Immature natural killer cell (primary cell): ENCODE results near the gene ATRN. TPM values are rescaled to one million over a fixed set of nuclear protein-coding genes. Genes with fewer than 3 reads are reported as not detected.
"Not testable (repeated sequence)": the region's sequence is repeated elsewhere in the genome, so short reads cannot be mapped to it uniquely, and the experiment has no call there.

Experiments
- DNase-seq, 3 donors: peaks; one replicate each; pipeline ENCODE4 v3.0.0; 2022; ENCODE audit warnings: mixed read lengths in 1 of 3
- H3K27ac Mint-ChIP-seq, 6 donors: one replicate each; pipeline ENCODE4 v1.8.0; 2020; ENCODE audit warnings: mixed read lengths in 6 of 6, mild to moderate bottlenecking in 5 of 6, inconsistent platforms in 4 of 6, moderate library complexity in 3 of 6
- H3K27me3 Mint-ChIP-seq, 3 donors: one replicate each; pipeline ENCODE4 v1.8.0; 2020 to 2021; ENCODE audit warnings: low read depth in 3 of 3, mild to moderate bottlenecking in 3 of 3, mixed read lengths in 3 of 3, moderate library complexity in 3 of 3, inconsistent platforms in 1 of 3
- H3K36me3 Mint-ChIP-seq, 3 donors: one replicate each; pipeline ENCODE4 v1.8.0; 2020; ENCODE audit warnings: mixed read lengths in 3 of 3, inconsistent platforms in 2 of 3, mild to moderate bottlenecking in 2 of 3
- H3K4me1 Mint-ChIP-seq, 2 donors: one replicate each; pipeline ENCODE4 v1.8.0; 2020; ENCODE audit warnings: inconsistent platforms in 2 of 2, mild to moderate bottlenecking in 2 of 2, mixed read lengths in 2 of 2, moderate library complexity in 1 of 2
- H3K4me3 Mint-ChIP-seq, 5 donors: one replicate each; pipeline ENCODE4 v1.8.0; 2020; ENCODE audit warnings: mild to moderate bottlenecking in 5 of 5, mixed read lengths in 5 of 5, inconsistent platforms in 3 of 5, moderate library complexity in 3 of 5
- H3K9me3 Mint-ChIP-seq, 6 donors: one replicate each; pipeline ENCODE4 v1.8.0; 2020; ENCODE audit warnings: mild to moderate bottlenecking in 6 of 6, mixed read lengths in 6 of 6, inconsistent platforms in 4 of 6, moderate library complexity in 3 of 6
- polyA plus RNA-seq, 3 donors: library from polyadenylated mRNA; unstranded; fragments of 300-500 nt; fragmentation: Illumina TruSeq; gene quantifications; one replicate each; pipeline ENCODE4 v1.2.3, GENCODE V29; 2021

ATRN gene
- polyA plus RNA-seq, 3 donors from 2014 or later = 9.4 to 15.2 (median 9.7) TPM

- Mint-ChIP-seq H3K4me1 (peaks cover 0 to 1% of the 10 kb centered on the region in 2 donors), H3K27me3 (no peaks in the 10 kb centered on the region), H3K36me3 (peaks cover 15 to 48% (median 32%) of the 10 kb centered on the region in 3 donors), H3K27ac (peak overlapping the region in 1 of 6 donors; percentile 16), H3K9me3 (no peaks in the 10 kb centered on the region), H3K4me3 (no peak overlapping the region)
- DNase-seq = no peak
Observed at GRCh38 chr20:3577366-3577765, 106.5 kb downstream of the ATRN start.

GRCh38 chr20:3580412-3580811, 109.6 kb downstream of the ATRN start:
- no peaks in the 10 kb centered on the region for H3K9me3 Mint-ChIP-seq
- no peaks in the 10 kb centered on the region for H3K27me3 Mint-ChIP-seq
- no peaks in the 10 kb centered on the region for H3K4me1 Mint-ChIP-seq
- H3K27ac Mint-ChIP-seq = no peak overlapping the region
- H3K4me3 Mint-ChIP-seq = no peak overlapping the region
- H3K36me3 Mint-ChIP-seq = peaks cover 27 to 69% (median 31%) of the 10 kb centered on the region in 3 donors
- no peak for DNase-seq

DNA sequence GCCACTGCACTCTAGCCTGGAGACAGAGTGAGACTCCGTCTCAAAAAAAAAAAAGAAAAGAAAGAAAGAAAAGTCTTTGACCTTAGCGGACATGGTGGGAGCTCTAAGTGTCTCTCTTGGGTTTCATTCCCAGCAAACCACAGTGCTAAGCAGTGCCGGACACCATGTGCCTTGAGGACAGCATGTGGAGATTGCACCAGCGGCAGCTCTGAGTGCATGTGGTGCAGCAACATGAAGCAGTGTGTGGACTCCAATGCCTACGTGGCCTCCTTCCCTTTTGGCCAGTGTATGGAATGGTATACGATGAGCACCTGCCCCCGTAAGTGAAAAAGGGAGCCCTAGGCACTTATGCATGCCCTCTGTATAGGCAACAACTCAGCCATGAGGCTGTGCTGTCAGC, 112.9 kb downstream of the ATRN start:
- no peaks in the 10 kb centered on the region for H3K9me3 Mint-ChIP-seq
- no peak for DNase-seq
- no peak overlapping the region for H3K27ac Mint-ChIP-seq
- no peaks in the 10 kb centered on the region for H3K4me1 Mint-ChIP-seq
- no peak overlapping the region for H3K4me3 Mint-ChIP-seq
- peaks cover 16 to 68% (median 34%) of the 10 kb centered on the region in 3 donors for H3K36me3 Mint-ChIP-seq
- H3K27me3 Mint-ChIP-seq = no peaks in the 10 kb centered on the region

DNA sequence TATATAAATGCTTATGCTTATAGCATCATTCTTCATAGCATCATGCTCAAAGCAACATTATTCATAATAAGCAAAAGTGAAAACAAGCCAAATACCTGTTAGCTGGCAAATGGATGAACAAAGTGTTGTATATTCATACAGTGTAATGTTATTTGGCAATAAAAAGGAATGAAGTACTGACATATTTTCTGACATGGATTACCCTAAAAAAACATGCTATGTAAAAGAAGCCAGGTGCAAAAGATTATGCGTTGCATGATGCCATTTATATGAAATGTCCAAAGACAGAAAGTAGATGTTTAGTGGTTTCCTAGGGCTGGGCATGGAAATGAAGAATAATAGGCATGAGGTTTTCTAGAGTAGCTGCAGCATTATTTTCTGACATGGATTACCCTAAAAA, 115.3 kb downstream of the ATRN start:
- Mint-ChIP-seq H3K4me1 (no peaks in the 10 kb centered on the region), H3K9me3 (no peaks in the 10 kb centered on the region), H3K36me3 (peaks cover 20 to 62% (median 34%) of the 10 kb centered on the region in 3 donors), H3K27ac (no peak overlapping the region), H3K27me3 (no peaks in the 10 kb centered on the region), H3K4me3 (no peak overlapping the region)
- DNase-seq = no peak

DNA sequence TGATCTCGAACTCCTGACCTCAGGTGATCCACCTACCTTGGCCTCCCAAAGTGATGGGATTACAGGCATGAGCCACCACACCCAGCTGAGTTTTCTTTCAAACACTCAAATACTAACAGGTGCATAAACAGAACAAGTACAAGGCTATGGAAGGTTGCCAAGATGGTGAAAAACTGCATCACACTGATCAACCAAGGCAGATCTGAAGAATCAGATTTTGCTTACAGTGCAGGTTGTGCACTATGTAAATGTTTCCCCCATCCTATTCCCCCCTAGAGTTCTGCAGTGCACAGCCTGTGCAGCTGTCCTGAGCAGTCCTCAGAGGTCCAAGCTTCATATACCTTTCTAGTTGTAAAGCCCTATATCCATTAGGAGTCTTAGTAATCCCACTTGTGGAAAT, 119.3 kb downstream of the ATRN start:
- H3K27ac Mint-ChIP-seq = no peak overlapping the region
- H3K36me3 Mint-ChIP-seq = peaks cover 32 to 58% (median 36%) of the 10 kb centered on the region in 3 donors
- H3K9me3 Mint-ChIP-seq = no peaks in the 10 kb centered on the region
- no peaks in the 10 kb centered on the region for H3K4me1 Mint-ChIP-seq
- H3K27me3 Mint-ChIP-seq = no peaks in the 10 kb centered on the region
- H3K4me3 Mint-ChIP-seq = no peak overlapping the region
- no peak for DNase-seq

DNA sequence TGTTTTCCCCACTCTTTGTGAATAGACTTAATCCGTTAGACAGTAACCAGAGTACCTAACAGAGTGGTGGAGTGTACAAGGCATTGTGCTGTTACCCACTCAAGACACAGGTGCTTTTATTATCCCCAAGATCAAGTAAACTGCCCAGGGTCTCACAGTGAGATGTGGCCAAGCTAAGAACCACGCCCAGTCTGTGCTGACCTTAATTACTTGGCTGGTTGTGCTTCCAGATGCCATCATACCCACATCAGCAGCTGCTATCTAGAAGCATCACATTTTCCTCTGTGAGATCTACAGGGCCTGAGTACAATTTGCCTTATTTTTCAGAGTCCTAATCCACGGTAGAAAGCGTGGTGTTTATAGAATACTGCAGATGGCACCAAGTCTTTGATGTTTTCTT, 122.1 kb downstream of the ATRN start:
- DNase-seq = no peak
- Mint-ChIP-seq H3K4me1 (no peaks in the 10 kb centered on the region), H3K9me3 (no peaks in the 10 kb centered on the region), H3K36me3 (peaks cover 33 to 59% (median 46%) of the 10 kb centered on the region in 3 donors), H3K27ac (no peak overlapping the region), H3K4me3 (no peak overlapping the region), H3K27me3 (no peaks in the 10 kb centered on the region)

DNA sequence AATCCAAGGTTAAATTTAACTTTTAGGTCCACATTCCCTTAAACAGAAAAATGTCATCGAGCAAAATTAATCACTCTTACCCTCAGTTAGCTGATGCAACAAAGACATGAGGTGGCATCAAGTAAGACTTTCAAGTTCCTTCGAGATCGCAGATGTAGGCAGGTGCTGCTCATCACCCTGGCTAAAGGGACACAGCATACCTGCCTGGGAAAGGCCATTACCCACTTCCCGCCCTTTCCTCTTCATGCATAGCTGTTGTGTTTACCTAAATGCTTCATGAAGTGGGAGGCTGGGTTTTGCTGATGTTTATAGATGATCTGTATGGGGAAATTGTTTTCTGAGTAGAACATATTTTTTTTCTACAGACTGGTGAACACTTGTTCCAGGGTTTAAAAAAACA, 124.7 kb downstream of the ATRN start:
- no peak overlapping the region for H3K27ac Mint-ChIP-seq
- peaks cover 42 to 72% (median 52%) of the 10 kb centered on the region in 3 donors for H3K36me3 Mint-ChIP-seq
- no peak overlapping the region for H3K4me3 Mint-ChIP-seq
- no peaks in the 10 kb centered on the region for H3K9me3 Mint-ChIP-seq
- DNase-seq = no peak
- H3K27me3 Mint-ChIP-seq = no peaks in the 10 kb centered on the region
- no peaks in the 10 kb centered on the region for H3K4me1 Mint-ChIP-seq

- Mint-ChIP-seq H3K27me3 (peaks cover 0 to 2% (median 0%) of the 10 kb centered on the region in 3 donors), H3K9me3 (no peaks in the 10 kb centered on the region), H3K36me3 (peaks cover 37 to 57% (median 48%) of the 10 kb centered on the region in 3 donors), H3K27ac (no peak overlapping the region), H3K4me3 (no peak overlapping the region), H3K4me1 (no peaks in the 10 kb centered on the region)
- DNase-seq = no peak
Observed at GRCh38 chr20:3603108-3603507, 132.3 kb downstream of the ATRN start.

DNA sequence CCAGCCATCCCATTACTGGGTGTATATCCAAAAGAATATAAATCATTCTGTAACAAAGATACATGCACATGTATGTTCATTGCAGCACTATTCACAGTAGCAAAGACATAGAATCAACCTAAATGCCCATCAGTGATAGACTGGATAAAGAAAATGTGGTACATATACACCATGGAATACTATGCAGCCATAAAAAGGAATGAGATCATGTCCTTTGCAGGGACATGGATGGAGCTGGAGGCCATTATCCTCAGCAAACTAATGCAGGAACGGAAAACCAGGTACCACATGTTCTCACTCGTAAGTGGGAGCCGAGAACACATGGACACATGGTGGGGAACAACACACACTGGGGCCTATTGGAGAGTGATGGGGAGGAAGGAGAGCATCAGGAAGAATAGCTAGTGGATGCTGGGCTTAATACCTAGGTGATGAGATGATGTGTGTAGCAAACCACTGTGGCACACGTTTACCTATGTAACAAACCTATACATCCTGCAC, 134.6 kb downstream of the ATRN start:
- peaks cover 34 to 63% (median 49%) of the 10 kb centered on the region in 3 donors for H3K36me3 Mint-ChIP-seq
- DNase-seq, H3K4me3 Mint-ChIP-seq, H3K27ac Mint-ChIP-seq, H3K27me3 Mint-ChIP-seq, H3K4me1 Mint-ChIP-seq, H3K9me3 Mint-ChIP-seq: not testable (repeated sequence)

- Mint-ChIP-seq H3K27me3 (peaks cover 0 to 2% (median 0%) of the 10 kb centered on the region in 3 donors), H3K27ac (no peak overlapping the region), H3K4me3 (no peak overlapping the region), H3K36me3 (peaks cover 34 to 61% (median 53%) of the 10 kb centered on the region in 3 donors), H3K9me3 (no peaks in the 10 kb centered on the region), H3K4me1 (no peaks in the 10 kb centered on the region)
- no peak for DNase-seq
Observed at GRCh38 chr20:3606021-3606420, 135.2 kb downstream of the ATRN start.

DNA sequence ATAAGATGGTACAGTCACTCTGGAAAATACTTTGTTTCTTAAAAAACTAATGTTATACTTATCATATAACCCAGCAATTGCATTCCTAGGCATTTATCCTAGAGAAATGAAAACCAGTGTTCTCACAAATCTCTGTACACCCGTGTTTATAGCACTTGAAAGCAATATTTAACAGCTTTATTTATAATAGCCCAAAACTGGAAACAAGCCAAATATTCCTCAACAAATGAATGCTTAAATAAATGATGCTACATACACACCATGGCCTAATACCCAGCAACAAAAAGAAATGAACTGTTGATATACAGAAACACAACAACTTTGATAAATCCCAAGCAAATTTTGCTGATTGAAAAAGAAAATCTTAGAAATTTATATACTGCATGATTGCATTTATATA, 141.1 kb downstream of the ATRN start:
- H3K27me3 Mint-ChIP-seq = peaks cover 0 to 2% (median 0%) of the 10 kb centered on the region in 3 donors
- H3K36me3 Mint-ChIP-seq = peaks cover 18 to 46% (median 20%) of the 10 kb centered on the region in 3 donors
- H3K4me3 Mint-ChIP-seq = no peak overlapping the region
- no peaks in the 10 kb centered on the region for H3K4me1 Mint-ChIP-seq
- H3K9me3 Mint-ChIP-seq = no peaks in the 10 kb centered on the region
- no peak overlapping the region for H3K27ac Mint-ChIP-seq
- no peak for DNase-seq

- H3K36me3 Mint-ChIP-seq = peaks cover 16 to 47% (median 27%) of the 10 kb centered on the region in 3 donors
Observed at GRCh38 chr20:3612795-3613572, 142.2 kb downstream of the ATRN start.

DNA sequence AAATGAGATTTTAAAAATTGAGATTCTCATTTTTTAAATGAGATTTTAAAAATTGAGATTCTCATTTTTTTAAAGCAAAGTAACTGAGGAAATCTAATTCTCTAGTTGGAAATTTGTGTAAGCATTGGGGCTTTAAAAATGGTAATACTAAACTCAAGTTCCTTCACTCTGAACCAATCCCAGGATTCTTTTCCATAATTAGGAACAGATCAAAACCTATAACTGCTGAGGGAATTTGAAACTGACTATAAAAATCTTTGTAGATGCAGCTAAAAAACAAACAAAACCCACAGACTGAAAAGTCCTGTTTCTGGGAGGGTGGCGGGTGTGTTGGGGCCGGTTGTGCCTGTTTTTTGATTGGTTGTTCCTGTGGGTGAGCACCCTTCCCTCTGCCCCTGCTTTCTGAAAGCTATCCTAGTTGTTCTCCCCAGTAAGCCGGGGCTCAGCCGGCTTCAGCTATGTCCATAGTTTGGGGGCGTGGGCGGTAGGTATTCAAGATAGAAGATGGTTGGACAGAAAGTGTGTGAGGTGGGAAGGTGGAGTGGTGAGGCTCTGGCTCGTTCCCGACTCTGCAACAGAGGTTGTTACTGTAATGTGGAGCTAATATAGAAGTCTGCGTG, 143.1 kb downstream of the ATRN start:
- H3K27me3 Mint-ChIP-seq = peaks cover 0 to 2% (median 0%) of the 10 kb centered on the region in 3 donors
- H3K36me3 Mint-ChIP-seq = peaks cover 13 to 47% (median 27%) of the 10 kb centered on the region in 3 donors
- H3K4me3 Mint-ChIP-seq = no peak overlapping the region
- no peak for DNase-seq
- H3K4me1 Mint-ChIP-seq = no peaks in the 10 kb centered on the region
- H3K27ac Mint-ChIP-seq = no peak overlapping the region
- no peaks in the 10 kb centered on the region for H3K9me3 Mint-ChIP-seq

More at GRCh38 chr20:3612795-3613572, 142.2 kb downstream of the ATRN start:
- no peak overlapping the region for H3K27ac Mint-ChIP-seq
- H3K4me1 Mint-ChIP-seq = no peaks in the 10 kb centered on the region
- no peak overlapping the region for H3K4me3 Mint-ChIP-seq
- H3K27me3 Mint-ChIP-seq = peaks cover 0 to 2% (median 0%) of the 10 kb centered on the region in 3 donors
- no peak for DNase-seq
- no peaks in the 10 kb centered on the region for H3K9me3 Mint-ChIP-seq

DNA sequence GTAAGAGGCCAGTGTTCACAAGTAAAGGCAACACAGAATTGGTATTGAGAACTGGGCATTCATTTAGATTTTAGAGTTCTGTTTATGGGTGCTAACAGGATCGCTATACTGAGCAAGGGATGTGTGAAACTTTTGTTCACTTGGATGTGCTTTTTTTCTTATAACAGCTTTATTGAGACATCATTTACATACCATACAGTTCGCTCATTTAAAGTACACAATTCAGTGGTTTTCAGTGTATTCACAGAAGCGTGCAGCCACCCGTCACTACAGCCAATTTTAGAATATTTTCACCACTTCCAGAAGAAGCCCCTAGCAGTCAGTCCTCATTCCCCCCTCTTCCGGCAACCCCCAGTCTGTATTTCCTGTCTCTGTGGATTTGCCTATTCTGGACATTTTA, 143.6 kb downstream of the ATRN start:
- DNase-seq = no peak
- Mint-ChIP-seq H3K27me3 (peaks cover 0 to 2% (median 0%) of the 10 kb centered on the region in 3 donors), H3K4me1 (no peaks in the 10 kb centered on the region), H3K27ac (no peak overlapping the region), H3K4me3 (no peak overlapping the region), H3K36me3 (peaks cover 11 to 42% (median 22%) of the 10 kb centered on the region in 3 donors), H3K9me3 (no peaks in the 10 kb centered on the region)
